ENCODE results near the gene XNDC1N. TPM values are rescaled to one million over a fixed set of nuclear protein-coding genes. Genes with fewer than 3 reads are reported as not detected.
"Not testable (repeated sequence)": the region's sequence is repeated elsewhere in the genome, so short reads cannot be mapped to it uniquely, and the experiment has no call there.

The XNDC1N gene
- total and polyA plus RNA-seq, 2 experiments from 2014 or later, result 3.9 to 4.6 TPM

DNA sequence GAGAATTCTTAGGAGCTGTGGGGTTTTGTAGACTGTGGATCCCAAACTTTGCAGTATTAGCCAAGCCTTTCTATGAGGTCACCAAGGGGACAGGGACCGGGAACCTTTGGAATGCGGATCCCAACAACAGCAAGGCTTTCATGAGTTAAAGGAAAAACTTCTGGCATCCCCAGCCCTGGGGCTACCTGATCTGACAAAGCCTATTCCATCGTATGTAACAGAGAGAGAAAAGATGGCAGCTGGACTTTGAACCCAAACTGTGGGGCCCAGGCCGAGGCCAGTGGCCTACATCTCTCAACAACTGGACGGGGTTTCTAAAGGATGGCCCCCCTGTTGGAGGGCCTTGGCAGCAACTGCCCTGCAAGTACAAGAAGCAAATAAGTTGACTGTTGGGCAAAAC is 17.6 kb downstream of the XNDC1N start:
- H3F3A ChIP-seq (ENCODE audit: insufficient read depth), result peaks cover 19% of the 10 kb centered on the region
- H3K79me2 ChIP-seq (ENCODE audit: insufficient read depth); DNase-seq; H3K4me3 ChIP-seq; H4K20me1 ChIP-seq (ENCODE audit: insufficient read depth); H3K27ac ChIP-seq; H3K9me3 ChIP-seq (ENCODE audit: low read depth); H3K9ac ChIP-seq; H3K4me2 ChIP-seq (ENCODE audit: unreplicated experiment); H3K9me2 ChIP-seq (ENCODE audit: insufficient read depth); in situ Hi-C loops (cut with MboI); H3K36me3 ChIP-seq (ENCODE audit: low read depth); H3K27me3 ChIP-seq (replicated peaks; ENCODE audit: insufficient read depth); H2AFZ ChIP-seq: not testable (repeated sequence)
- WGBS, 2 experiments (ENCODE audit: low coverage in 1 of 2, low lambda C conversion rate in 2 of 2, missing lambda C conversion rate in 2 of 2), result 97% methylated on average over 5 of the region's 5 CpGs
- H3K4me1 ChIP-seq (ENCODE audit: insufficient read depth), result peaks cover 15% of the 10 kb centered on the region

DNA sequence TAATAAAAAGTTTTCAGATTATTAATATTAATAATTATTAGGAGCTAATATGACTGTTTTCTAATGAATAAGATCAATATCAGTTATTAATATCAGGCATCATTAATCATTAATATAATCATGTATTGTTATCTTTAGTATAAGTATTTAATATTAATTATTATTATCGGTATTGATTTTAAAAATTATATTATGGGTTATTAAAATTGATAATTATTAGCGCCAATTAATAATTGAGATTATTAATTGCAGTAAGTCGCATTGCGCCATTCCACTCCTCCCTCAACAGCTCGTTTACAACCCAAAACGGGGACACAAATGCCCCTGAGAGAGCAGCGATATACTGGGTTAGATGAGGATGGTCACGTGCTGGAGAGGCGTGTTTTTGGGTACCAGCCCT is 20.2 kb downstream of the XNDC1N start:
- DNase-seq, result no peak
- Histone ChIP-seq H3K36me3 (ENCODE audit: low read depth) (no peaks in the 10 kb centered on the region), H4K20me1 (ENCODE audit: insufficient read depth) (no peaks in the 10 kb centered on the region), H2AFZ (no peak overlapping the region), H3K4me2 (ENCODE audit: unreplicated experiment) (no peak overlapping the region), H3K27ac (no peak overlapping the region), H3K9me3 (ENCODE audit: low read depth) (no peaks in the 10 kb centered on the region), H3K9ac (no peak overlapping the region), H3K27me3 (replicated peaks; ENCODE audit: insufficient read depth) (no peaks in the 10 kb centered on the region), H3K9me2 (ENCODE audit: insufficient read depth) (no peaks in the 10 kb centered on the region), H3K4me3 (no peak overlapping the region), H3K79me2 (ENCODE audit: insufficient read depth) (no peaks in the 10 kb centered on the region), H3K4me1 (ENCODE audit: insufficient read depth) (peaks cover under 1% of the 10 kb centered on the region; the same call in 1 of the 2 replicates), H3F3A (ENCODE audit: insufficient read depth) (0 out of 2 replicates have a peak, but pooled peaks cover under 1% of the 10 kb centered on the region)
- in situ Hi-C loops (cut with MboI), result no loop called here
- 89 to 93% methylated on average over 9 of the region's 9 CpGs for WGBS, 2 experiments (ENCODE audit: low coverage in 1 of 2, low lambda C conversion rate in 2 of 2, missing lambda C conversion rate in 2 of 2)
- TF ChIP-seq EZH2phosphoT487 (IDR thresholded peaks at IDR 0.05; ENCODE audit: insufficient read depth, low read depth), result no peak
- TF ChIP-seq EZH2 (IDR thresholded peaks at IDR 0.05; ENCODE audit: insufficient read depth, poor library complexity, severe bottlenecking), result no peak

DNA sequence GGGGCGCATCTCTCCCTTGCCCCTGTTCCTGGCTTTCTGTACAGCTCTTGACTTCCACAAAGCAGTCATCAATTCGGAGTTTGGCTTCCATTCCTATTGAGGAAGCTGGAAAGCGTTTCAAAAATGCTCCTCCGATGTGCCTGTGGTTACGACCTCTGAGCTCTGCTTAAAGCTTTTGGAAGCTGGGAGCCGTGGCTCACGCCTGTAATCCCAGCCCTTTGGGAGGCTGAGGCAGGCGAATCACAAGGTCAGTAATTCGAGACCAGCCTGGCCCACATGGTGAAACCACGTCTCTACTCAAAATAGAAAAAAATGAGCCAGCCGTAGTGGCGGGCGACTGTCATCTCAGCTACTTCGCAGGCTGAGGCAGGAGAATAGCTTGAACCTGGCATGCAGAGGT is 27.3 kb downstream of the XNDC1N start:
- H3K79me2 ChIP-seq (ENCODE audit: insufficient read depth); H3K27ac ChIP-seq; H3K4me1 ChIP-seq (ENCODE audit: insufficient read depth); in situ Hi-C loops (cut with MboI); H3K36me3 ChIP-seq (ENCODE audit: low read depth); H3K9ac ChIP-seq; H3K4me3 ChIP-seq; H3K4me2 ChIP-seq (ENCODE audit: unreplicated experiment); H3K9me3 ChIP-seq (ENCODE audit: low read depth); H3K9me2 ChIP-seq (ENCODE audit: insufficient read depth); H2AFZ ChIP-seq; H3K27me3 ChIP-seq (replicated peaks; ENCODE audit: insufficient read depth); H4K20me1 ChIP-seq (ENCODE audit: insufficient read depth); H3F3A ChIP-seq (ENCODE audit: insufficient read depth): not testable (repeated sequence)
- 78 to 79% methylated on average over 14 of the region's 14 CpGs for WGBS, 2 experiments (ENCODE audit: low coverage in 1 of 2, low lambda C conversion rate in 2 of 2, missing lambda C conversion rate in 2 of 2)
- peak; percentile 3 for DNase-seq

DNA sequence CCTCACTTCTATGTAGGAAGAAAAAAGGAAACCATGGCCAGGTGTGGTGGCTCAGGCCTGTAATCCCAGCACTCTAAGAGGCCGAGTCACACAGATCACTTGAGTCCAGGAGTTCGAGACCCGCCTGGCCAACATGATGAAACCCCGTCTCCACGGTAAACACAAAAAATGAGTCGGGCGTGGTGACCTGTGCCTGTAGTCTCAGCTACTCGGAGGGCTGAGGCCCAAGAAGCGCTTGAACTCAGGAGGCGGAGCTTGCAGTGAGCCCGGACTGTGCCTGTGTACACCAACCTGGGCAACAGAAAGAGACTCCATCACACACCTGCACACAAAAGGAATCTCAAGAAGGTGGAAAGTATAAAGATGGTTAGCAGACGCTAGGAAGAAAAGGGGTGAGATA is 32.4 kb downstream of the XNDC1N start:
- TF ChIP-seq EZH2phosphoT487 (IDR thresholded peaks at IDR 0.05; ENCODE audit: insufficient read depth, low read depth) (no peak), EZH2 (IDR thresholded peaks at IDR 0.05; ENCODE audit: insufficient read depth, poor library complexity, severe bottlenecking) (no peak)
- no peak overlapping the region for H3K4me2 ChIP-seq (ENCODE audit: unreplicated experiment)
- no peaks in the 10 kb centered on the region for H3K4me1 ChIP-seq (ENCODE audit: insufficient read depth)
- DNase-seq, result no peak
- in situ Hi-C loops (cut with MboI), result no loop called here
- H3K9me2 ChIP-seq (ENCODE audit: insufficient read depth), result no peaks in the 10 kb centered on the region
- no peaks in the 10 kb centered on the region for H3K36me3 ChIP-seq (ENCODE audit: low read depth)
- no peaks in the 10 kb centered on the region for H3F3A ChIP-seq (ENCODE audit: insufficient read depth)
- H3K79me2 ChIP-seq (ENCODE audit: insufficient read depth), result no peaks in the 10 kb centered on the region
- H3K9me3 ChIP-seq (ENCODE audit: low read depth), result no peaks in the 10 kb centered on the region
- no peak overlapping the region for H3K9ac ChIP-seq
- H4K20me1 ChIP-seq (ENCODE audit: insufficient read depth), result no peaks in the 10 kb centered on the region
- no peak overlapping the region for H3K27ac ChIP-seq
- no peak overlapping the region for H2AFZ ChIP-seq
- H3K27me3 ChIP-seq (replicated peaks; ENCODE audit: insufficient read depth), result no peaks in the 10 kb centered on the region
- H3K4me3 ChIP-seq, result no peak overlapping the region
- WGBS, 2 experiments (ENCODE audit: low coverage in 1 of 2, low lambda C conversion rate in 2 of 2, missing lambda C conversion rate in 2 of 2), result 93 to 97% methylated on average over 11 to 12 of the region's 12 CpGs

DNA sequence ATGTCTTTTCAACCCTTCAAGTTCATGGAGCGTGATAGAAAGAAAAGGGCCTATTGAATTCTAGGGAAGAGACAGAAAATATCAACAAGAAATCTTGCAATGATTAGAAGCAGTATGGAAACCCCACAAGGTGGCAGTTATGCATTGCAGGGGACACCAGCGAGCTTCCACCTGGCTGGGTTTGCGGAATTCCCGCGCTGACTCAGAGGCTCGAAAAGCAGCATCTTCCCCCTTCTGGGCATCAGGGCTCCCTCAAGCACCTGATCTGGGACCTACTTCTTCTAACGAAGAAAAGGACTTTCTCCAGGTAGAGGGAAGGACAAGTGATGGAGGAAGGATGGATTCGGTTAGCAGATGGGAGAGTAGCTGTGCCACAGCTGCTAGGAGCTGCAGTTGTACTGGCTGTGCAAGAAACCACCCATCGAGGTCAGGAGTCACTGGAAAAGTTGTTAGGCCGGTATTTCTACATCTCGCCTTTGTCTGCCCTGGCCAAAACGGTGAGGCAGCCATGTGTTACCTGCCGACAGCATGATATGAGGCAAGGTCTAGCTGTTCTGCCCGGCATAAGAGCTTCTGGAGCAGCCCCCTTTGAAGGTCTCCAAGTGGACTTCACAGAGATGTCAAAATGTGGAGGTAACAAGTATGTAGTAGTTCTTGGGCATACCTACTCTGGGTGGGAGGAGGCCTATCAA is 39.1 kb downstream of the XNDC1N start:
- H3K4me3 ChIP-seq; H3K9me2 ChIP-seq (ENCODE audit: insufficient read depth); H3K36me3 ChIP-seq (ENCODE audit: low read depth); H4K20me1 ChIP-seq (ENCODE audit: insufficient read depth); H3K9me3 ChIP-seq (ENCODE audit: low read depth); H3K27me3 ChIP-seq (replicated peaks; ENCODE audit: insufficient read depth); H3K9ac ChIP-seq; H3K79me2 ChIP-seq (ENCODE audit: insufficient read depth); H2AFZ ChIP-seq; H3K27ac ChIP-seq; in situ Hi-C loops (cut with MboI); H3K4me2 ChIP-seq (ENCODE audit: unreplicated experiment); H3K4me1 ChIP-seq (ENCODE audit: insufficient read depth); H3F3A ChIP-seq (ENCODE audit: insufficient read depth); DNase-seq: not testable (repeated sequence)
- WGBS, 2 experiments (ENCODE audit: low coverage in 1 of 2, low lambda C conversion rate in 2 of 2, missing lambda C conversion rate in 2 of 2), result 86 to 90% methylated on average over 14 of the region's 14 CpGs

DNA sequence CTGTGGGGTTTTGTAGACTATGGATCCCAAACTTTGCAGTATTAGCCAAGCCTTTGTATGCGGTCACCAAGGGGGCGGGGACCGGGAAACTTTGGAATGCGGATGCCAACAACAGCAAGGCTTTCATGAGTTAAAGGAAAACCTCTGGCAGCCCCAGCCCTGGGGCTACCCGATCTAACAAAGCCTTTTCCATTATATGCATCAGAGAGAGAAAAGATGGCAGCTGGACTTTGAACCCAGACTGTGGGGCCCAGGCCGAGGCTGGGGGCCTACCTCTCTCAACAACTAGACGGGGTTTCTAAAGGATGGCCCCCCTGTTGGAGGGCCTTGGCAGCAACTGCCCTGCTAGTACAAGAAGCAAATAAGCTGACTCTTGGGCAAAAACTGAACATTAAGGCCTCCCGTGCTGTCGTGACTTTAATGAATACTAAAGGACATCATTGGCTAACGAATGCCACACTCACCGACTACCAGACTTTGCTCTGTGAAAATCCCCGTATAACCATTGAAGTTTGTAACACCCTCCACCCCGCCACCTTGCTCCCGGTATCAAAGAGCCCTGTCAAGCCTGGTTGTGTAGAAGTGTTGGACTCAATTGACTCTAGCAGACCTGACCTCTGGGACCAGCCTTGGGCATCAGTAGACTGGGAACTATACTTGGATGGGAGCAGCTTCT is 39.9 kb downstream of the XNDC1N start:
- DNase-seq; H3K27me3 ChIP-seq (replicated peaks; ENCODE audit: insufficient read depth); H3K4me1 ChIP-seq (ENCODE audit: insufficient read depth); H3K4me2 ChIP-seq (ENCODE audit: unreplicated experiment); H2AFZ ChIP-seq; H3F3A ChIP-seq (ENCODE audit: insufficient read depth); H3K9me3 ChIP-seq (ENCODE audit: low read depth); H3K27ac ChIP-seq; H3K9me2 ChIP-seq (ENCODE audit: insufficient read depth); H3K36me3 ChIP-seq (ENCODE audit: low read depth); H3K9ac ChIP-seq; H3K79me2 ChIP-seq (ENCODE audit: insufficient read depth); in situ Hi-C loops (cut with MboI); H4K20me1 ChIP-seq (ENCODE audit: insufficient read depth); H3K4me3 ChIP-seq: not testable (repeated sequence)
- 90 to 93% methylated on average over 14 of the region's 14 CpGs for WGBS, 2 experiments (ENCODE audit: low coverage in 1 of 2, low lambda C conversion rate in 2 of 2, missing lambda C conversion rate in 2 of 2)

DNA sequence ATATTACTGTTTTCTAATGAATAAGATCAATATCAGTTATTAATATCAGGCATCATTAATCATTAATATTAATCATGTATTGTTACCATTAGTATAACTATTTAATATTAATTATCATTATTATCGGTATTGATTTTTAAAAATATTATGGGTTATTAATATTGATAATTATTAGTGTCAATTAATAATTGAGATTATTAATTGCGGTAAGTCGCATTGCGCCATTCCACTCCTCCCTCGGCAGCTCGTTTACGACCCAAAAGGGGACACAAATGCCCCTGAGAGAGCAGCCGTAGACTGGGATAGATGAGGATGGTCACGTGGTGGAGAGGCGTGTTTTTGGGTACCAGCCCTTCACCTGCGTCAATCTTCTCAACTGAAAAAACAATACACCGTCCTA is 42.6 kb downstream of the XNDC1N start:
- H3K27me3 ChIP-seq (replicated peaks; ENCODE audit: insufficient read depth); H3K9ac ChIP-seq; H2AFZ ChIP-seq; H3K27ac ChIP-seq; H3K36me3 ChIP-seq (ENCODE audit: low read depth); H3K4me2 ChIP-seq (ENCODE audit: unreplicated experiment); DNase-seq; H4K20me1 ChIP-seq (ENCODE audit: insufficient read depth); H3F3A ChIP-seq (ENCODE audit: insufficient read depth); in situ Hi-C loops (cut with MboI); H3K4me1 ChIP-seq (ENCODE audit: insufficient read depth); H3K9me2 ChIP-seq (ENCODE audit: insufficient read depth); H3K79me2 ChIP-seq (ENCODE audit: insufficient read depth); H3K9me3 ChIP-seq (ENCODE audit: low read depth); H3K4me3 ChIP-seq: not testable (repeated sequence)
- 97 to 98% methylated on average over 12 of the region's 12 CpGs for WGBS, 2 experiments (ENCODE audit: low coverage in 1 of 2, low lambda C conversion rate in 2 of 2, missing lambda C conversion rate in 2 of 2)

Data from GM23248 (cell line).